Iris pigment epithelial cell (primary cell): ENCODE data around the gene KCNE4.
A peak's percentile ranks its signal among the peaks of the same experiment; 100 is the strongest.

Experiments used
- DNase-seq: peaks from one replicate; pipeline ENCODE4 v3.0.0-alpha.2; 2011; ENCODE audit warnings: low read depth

KCNE4 gene

GRCh38 chr2:223084873-223085272, 32.9 kb downstream of the KCNE4 start:
- DNase-seq, result no peak

DNA sequence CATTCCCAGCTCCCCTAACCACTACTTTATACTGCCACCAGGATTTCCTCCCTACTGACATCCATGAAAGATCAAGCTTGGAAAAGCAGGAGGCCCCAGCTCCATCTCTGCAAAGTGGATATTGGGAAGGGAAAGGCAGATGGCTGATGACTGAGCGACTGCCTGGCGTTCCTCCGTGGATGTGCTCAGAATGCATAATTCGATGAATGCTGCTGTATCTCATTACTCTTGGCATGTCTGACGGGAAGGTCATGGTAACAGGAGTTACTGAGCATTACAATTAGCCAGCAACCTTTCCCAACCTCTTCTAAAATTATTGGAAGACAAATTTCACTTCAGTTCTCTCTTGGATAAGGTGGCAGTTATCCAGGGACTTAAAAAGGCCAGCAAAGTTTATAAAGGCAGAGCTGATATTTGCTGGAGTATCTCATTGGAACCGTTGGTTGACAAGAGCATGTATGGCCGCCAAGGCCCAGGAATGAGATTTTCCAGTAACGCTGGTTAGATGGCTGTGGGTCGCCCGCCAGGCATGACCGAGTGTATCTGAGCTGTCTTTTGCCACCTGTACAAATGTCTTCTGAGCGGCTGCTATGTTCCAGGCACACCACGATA, 34.5 kb downstream of the KCNE4 start:
- no peak for DNase-seq

DNA sequence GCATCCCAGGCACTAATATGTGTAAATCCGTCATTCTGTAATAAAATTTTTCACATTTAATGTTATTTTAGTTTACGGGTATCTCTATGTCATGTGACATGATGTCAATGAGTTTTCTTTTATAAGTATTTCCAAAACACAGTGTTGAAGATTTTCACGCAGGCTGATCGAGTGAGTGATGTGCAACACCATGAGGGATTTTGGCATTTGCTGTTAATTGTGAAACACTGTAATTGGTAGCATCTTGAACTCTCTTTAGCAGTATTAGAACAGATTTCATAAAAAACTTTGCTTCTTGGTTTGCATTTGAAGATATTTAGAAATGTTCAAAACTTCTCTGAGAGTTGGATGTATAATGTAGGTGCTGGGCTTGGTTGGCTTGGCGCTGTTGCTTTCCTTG, 35.5 kb downstream of the KCNE4 start:
- DNase-seq, result no peak

DNA sequence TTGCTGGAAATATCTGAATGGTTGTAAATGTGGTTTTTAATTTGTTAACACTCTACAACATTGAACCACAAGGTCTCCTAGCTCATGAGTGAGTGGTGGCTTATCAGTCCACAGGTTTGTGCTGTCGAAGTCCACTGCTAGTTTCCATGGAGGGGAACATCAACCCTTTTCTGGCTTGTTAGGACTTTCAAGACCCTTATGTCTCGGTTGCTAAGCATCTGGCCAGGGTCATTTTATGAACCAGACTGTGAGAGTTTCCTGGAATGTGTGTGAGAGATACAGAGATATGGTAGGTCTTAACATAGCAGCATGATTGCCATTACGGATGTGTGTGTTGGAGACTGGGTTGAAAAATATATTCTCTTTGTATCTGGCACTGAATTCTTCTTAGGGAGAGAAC, 36.9 kb downstream of the KCNE4 start:
- no peak for DNase-seq

GRCh38 chr2:223090039-223090438, 38.0 kb downstream of the KCNE4 start:
- DNase-seq, result no peak

- no peak for DNase-seq
Measured at GRCh38 chr2:223090540-223091235, 38.7 kb downstream of the KCNE4 start.

DNA sequence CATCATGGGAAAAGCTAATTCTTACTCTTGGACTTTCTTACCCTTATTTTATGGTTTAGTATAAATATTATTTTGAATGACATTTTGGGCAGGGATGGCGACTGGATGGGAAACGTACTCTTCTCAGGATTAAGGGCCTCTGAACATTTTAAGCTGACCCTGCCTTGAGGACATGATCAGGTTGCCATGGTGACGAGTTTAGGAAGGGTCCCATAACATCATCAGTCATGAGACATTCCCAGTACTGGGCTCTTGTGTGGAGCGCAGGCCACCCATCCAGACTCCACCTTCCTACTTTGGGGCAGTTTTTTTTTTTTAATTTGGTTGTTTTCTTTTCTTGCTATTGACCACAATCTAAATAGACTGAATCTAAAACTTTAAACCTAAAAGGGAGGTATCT, 40.7 kb downstream of the KCNE4 start:
- no peak for DNase-seq

DNA sequence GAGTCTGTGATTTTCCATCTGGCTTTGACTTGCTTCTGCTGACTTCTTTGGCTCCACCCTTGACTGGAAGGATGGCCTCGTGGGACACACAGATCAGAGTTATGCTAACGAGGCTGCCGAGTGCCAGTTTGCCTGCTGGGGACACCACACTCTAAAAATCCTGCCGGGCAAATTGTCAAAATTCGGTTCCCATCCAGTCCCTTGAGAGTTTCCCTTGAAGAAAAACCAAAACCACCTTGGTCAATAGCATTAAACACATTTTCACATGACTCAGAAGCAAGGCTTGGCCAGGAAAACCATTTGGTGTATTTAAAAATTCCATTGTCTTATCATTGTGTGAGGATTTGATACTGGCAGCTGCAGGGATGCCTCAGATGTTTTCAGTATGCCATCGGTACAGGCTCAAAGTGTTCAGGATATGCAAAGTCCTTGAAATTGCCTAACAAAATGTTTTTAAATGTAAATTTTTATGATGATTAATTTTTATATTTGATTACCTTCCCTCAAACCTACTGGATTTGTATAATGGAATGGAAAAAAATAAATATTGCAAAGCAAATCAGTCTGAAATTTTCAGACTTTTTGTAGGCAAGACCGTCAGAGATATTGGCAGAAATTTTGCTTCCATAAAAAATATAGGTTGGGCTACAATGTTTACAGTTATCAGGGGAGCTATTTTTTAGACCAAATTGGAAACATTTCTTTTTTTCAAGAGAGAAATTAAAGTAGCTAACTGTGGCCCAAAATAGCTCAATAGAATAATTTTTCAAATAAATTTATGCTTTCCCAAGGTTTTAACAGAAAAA, 41.6 kb downstream of the KCNE4 start:
- peak; percentile 61 for DNase-seq

GRCh38 chr2:223095207-223095606, 43.2 kb downstream of the KCNE4 start:
- DNase-seq, result no peak

DNA sequence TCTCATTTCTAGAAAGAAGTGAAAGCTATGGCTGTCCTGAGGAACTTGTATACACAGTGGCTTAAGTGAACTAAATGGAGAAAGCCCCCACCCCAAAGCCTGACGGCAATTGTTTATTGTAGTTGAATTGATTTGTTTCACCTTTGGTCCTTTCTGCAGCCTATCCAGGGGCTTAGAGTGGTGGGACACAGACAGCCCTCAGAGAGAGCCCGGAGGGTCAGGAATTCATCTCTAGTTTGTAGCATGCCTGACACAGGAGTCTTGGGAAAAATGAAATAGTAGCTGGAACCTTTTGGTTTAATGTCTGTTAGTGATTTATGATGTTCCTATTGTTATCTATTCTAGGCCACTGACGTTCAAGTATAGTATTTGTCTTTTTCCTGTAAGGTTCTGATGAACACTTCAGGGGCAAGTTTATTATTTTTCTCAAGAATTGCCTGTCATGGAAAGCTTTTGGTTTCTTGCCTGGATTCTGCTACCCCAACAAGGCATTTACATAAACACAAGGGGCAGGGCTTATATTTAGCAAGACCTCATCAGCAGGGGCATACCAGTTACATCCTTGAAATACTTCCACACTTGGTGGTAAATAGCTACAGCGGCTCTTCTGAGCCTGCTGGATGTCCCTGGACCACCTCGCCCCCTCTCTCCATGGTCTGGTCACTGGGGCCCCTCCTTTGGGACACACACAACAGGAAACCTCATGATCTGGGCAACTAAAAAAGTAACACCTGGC, 44.4 kb downstream of the KCNE4 start:
- peak; percentile 37 for DNase-seq

- no peak for DNase-seq
Measured at GRCh38 chr2:223097888-223098383, 45.9 kb downstream of the KCNE4 start.

GRCh38 chr2:223099561-223099960, 47.6 kb downstream of the KCNE4 start:
- no peak for DNase-seq

DNA sequence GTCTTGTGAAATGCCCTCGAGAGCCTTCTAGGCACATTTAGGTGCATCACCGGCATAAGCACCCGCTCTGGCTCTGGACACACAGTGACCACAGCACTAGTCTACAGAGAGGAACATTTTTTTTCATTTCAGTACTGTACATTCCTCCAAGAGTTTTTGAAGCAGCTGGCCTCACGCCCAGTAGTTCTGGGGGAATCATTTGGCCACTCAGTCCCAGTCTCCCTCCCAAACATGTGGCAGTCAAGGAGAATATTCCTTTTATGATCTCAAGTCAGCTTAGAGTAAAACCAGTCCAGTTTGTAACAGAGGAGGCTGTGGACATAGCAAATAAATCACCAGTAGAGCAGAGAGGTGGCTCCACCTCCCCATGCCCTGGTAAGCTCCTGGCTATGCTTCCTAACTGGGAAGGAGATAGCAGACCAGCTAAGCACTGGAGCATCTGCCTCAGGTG, 48.1 kb downstream of the KCNE4 start:
- peak; percentile 83 for DNase-seq

- peak; percentile 51 for DNase-seq
Measured at GRCh38 chr2:223101340-223102039, 49.5 kb downstream of the KCNE4 start.

GRCh38 chr2:223102040-223102400, 50.0 kb downstream of the KCNE4 start:
- no peak for DNase-seq

GRCh38 chr2:223102450-223102849, 50.5 kb downstream of the KCNE4 start:
- DNase-seq, result no peak

- DNase-seq, result no peak
Measured at GRCh38 chr2:223104336-223105132, 52.5 kb downstream of the KCNE4 start.
